GM18507 (cell line): ENCODE data around the gene GNAI3.
A peak's percentile ranks its signal among the peaks of the same experiment; 100 is the strongest.

ENCODE experiments used
- DNase-seq: peaks from one replicate; pipeline ENCODE4 v3.0.0; 2011; ENCODE audit warnings: low read depth; ENCODE audit not compliant: insufficient read length; ENCODE audit errors: extremely low spot score
- FAIRE-seq: peaks from 2 replicates; lab custom pipeline; 2011; peaks lifted over from hg19 to GRCh38; lab: Jason Lieb, UNC

Gene GNAI3

GRCh38 chr1:109584766-109585165, 36.4 kb downstream of the GNAI3 start:
- DNase-seq (no peak), FAIRE-seq (no peak)

- FAIRE-seq (no peak), DNase-seq (no peak)
Observed at GRCh38 chr1:109586055-109586454, 37.6 kb downstream of the GNAI3 start.

DNA sequence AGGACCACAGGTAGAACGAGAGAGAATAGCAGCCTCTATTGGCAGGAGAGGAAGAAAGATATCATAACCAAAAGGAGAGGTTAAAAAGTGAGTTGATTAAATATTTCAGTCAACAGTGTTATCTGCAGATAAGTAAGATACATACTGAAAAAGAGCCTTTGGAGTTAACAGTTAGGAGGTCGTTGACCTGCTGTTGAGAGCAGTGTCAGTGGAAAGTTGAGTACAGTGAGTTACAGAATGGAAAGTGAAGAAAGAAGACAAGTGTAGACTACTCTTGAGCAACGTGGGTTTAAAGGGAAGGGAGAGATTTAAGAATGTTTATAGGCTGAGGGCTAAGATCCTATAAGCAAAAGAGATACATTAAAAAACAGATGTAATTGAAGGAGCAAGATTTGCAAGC, 40.8 kb downstream of the GNAI3 start:
- DNase-seq = no peak
- no peak for FAIRE-seq

GRCh38 chr1:109589679-109590078, 41.3 kb downstream of the GNAI3 start:
- FAIRE-seq = no peak
- DNase-seq = no peak

DNA sequence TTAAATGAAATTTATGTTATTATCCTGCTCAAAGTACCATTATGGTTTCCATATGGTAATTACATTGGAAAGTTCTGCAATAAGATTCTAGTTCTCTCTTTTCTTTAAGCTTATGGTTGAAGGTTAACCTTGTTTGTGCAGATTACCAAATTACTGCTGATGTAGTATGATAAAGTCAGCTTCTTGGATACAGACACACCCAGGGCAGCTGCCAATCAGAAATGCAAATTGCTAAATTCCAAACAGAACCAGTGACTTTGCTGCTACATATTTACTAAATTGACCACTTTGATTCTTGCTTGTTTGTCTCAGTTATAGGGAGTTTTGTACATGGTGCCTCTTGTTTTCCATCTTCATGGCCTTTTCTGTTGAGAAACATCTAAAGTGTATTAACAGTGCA, 44.5 kb downstream of the GNAI3 start:
- FAIRE-seq (no peak), DNase-seq (no peak)

- DNase-seq (no peak), FAIRE-seq (no peak)
Observed at GRCh38 chr1:109595531-109595930, 47.1 kb downstream of the GNAI3 start.

- DNase-seq (no peak), FAIRE-seq (no peak)
Observed at GRCh38 chr1:109598156-109598555, 49.7 kb downstream of the GNAI3 start.

DNA sequence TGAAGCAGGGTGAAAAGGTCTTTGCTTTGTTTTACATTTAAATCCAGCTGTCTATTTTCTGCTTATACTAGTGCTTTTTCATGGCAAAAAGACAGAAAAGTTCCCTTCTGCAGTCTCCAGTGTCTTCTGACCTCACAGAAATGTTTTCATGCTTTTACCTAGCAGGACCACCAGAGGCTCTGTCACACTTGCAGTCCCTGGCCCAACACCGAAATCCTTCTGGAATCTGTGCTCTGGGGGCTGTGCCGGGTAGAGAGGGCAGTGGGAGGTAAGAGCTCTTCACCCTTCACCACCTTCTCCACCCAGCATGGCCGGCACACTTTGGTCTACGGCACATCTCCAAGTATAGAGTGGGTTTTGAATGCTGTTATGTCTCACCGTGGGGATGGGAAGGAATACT, 50.2 kb downstream of the GNAI3 start:
- FAIRE-seq (no peak), DNase-seq (no peak)

- DNase-seq (no peak), FAIRE-seq (no peak)
Observed at GRCh38 chr1:109603229-109603628, 54.8 kb downstream of the GNAI3 start.

- DNase-seq = no peak
- FAIRE-seq = no peak
Observed at GRCh38 chr1:109605381-109605780, 57.0 kb downstream of the GNAI3 start.

DNA sequence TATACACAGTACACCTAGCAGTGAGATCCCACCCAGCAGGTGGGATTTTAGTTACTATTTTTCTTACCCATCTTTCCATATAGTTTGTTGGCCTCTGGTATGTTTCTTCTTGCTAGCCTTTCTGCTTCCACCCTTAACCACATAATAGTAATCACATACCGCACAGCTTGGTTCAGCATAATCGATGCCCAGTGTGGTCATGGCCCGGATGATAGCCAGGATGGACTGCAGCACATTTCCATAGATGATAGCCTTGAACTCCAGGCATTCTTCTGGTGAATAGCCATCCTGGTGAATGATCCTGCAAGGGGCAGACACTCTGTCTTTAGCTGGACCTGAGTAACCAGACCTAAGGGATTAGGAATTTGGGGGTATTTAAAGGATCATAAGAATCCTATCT, 61.5 kb downstream of the GNAI3 start:
- DNase-seq = no peak
- no peak for FAIRE-seq

- DNase-seq (no peak), FAIRE-seq (no peak)
Observed at GRCh38 chr1:109610609-109611307, 62.3 kb downstream of the GNAI3 start.

DNA sequence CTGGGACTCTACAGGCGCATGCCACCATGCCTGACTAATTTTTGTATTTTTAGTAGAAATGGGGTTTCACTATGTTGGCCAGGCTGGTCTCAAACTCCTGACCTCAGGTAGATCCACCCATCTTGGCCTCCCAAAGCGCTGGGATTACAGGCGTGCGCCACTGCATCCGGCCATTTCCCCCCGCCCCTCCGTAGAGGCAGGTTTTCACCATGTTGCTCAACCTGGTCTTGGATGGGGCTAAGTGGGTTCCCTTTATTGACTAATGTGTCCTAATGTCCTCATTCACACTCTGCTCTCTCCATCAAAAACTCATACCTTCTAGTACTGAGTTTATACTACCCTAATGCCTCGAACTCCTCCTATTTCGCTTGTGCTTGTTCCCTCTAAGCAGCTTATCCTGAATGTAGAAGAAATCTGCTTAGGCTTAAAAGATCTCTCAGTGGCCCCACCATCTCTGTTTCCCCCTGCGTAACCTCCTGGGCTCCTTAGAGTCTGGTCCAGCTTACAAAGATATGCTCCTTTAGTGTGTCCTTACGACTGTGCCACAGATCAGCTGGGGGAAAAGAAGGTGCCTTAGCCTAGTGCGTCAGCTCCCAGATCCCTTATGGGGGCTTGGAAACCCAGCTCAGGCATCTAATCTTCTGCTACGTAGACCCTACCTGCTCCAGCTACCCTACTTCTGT, 63.0 kb downstream of the GNAI3 start:
- DNase-seq (no peak), FAIRE-seq (no peak)

DNA sequence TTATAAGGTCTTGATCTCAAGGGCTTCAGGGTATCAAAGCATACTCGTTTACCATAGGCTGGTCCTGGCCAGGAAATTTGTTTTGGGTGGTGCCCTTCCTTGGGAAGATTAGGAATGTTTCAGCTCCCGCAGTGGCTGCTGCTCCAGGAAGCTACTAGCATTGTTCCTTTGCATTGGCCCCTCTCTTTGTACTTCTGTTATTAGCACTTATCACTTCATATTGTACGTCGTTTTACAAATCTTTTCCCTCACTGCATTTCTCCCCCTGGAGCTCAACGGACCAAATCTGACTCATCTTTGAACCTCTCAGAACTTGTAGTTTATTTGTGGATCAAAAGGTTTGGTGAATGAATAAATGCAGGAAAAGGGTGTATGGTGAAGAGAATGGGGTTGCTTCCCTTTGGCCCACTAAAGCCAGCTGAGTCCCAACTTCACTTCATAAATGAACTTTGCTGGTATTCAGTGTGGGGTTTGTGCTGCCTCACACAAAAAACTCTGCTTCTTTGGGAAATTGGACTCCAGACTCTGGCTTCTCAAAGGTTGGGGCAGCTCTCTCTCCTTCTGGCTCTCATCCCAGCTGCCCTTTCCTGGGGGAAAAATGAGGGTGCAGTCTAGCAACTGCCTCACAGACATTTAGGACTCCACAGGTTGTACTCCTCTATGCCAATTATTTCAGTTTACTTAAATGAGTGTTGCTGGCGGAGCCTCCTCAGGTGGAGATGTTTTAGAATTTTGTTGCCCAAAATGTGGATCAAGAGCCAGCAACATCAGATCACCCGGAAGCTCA, 65.1 kb downstream of the GNAI3 start:
- DNase-seq (no peak), FAIRE-seq (no peak)

DNA sequence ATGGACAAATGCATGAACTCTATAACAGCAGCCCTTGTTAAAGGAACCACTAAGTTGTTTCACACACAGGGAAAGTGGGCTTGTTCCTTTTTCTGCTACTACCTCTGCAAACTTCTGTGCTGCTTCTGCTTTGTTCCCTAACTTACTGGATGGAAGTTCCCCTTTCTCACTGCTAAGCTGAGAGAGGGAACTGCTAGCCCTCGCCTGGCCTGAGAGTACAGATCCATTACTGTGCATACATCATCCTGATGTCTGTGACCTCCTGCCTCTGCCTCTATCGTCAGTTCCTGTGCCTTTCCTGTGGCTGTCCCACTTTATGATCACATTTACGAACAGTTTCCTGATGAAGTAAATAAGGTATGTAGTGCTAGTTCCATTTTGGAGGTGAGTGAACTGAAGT, 67.5 kb downstream of the GNAI3 start:
- DNase-seq = no peak
- no peak for FAIRE-seq

GRCh38 chr1:109616391-109616790, 68.0 kb downstream of the GNAI3 start:
- FAIRE-seq = no peak
- no peak for DNase-seq

DNA sequence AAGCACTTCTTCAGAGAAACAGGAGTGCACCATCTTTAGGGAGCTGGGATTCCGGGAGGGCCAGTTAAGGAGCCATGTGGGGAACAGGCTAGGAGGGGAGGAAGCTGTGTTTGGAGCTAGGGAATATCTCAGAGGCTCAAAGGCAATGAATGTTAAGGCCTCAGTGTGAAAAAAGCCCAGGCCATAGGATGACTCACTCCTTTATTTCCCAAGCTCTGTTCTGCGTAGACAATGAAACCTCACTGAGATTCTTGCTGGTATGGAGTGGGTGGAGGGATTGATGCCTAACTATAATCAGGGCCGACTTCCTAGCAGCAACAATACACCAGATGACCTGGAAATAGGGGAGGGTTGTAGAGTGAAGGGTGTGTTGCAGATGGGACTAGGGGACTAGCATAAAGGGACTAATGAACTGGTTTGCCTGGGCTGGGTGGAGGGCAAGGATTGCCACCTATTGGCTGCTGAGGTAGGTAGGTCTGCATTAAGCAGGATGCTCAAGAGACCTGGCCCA, 68.9 kb downstream of the GNAI3 start:
- no peak for FAIRE-seq
- DNase-seq = no peak

DNA sequence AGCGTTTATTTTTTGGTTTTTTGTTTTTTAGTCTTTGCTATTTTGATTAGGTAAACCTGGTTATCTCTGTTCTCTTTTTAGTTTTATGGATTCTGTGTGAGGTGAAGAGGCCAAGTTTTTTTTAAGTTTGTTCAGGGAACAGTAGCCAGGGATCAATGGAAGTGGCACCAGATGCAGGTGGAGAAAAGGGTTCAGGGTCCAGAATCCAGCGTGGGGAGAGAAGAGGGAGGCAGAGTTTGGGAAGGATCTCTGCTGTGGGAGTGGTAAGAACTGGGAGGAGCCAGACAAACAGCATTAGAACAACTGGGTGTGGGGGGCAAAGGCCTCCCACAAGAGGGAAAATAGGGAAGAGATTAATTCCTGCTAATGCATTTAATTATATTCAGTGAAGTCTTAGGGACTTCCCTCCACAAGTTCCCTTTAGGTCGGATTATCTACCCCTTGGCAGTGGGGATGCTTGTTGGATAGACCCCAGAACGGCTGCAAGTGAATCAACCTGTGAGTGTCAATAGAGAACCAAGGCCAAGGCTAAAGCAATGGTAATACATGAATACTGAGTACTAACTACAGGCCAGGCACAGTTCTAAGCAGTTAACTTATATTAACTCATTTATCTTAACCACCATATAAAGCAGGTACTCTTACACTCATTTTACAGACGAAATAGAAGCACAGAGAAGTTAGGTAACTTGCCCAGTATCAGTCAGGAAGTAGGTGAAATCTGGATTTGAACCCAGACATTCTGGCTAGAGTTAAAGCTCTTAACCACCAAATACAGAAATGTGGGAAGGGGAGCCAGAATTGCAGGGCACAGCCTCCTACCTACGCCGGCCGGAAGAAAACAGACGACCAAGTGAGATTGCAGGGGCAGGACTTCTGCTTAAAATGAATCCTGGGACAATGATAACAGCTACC, 70.5 kb downstream of the GNAI3 start:
- FAIRE-seq (peak; percentile 5), DNase-seq (no peak)

DNA sequence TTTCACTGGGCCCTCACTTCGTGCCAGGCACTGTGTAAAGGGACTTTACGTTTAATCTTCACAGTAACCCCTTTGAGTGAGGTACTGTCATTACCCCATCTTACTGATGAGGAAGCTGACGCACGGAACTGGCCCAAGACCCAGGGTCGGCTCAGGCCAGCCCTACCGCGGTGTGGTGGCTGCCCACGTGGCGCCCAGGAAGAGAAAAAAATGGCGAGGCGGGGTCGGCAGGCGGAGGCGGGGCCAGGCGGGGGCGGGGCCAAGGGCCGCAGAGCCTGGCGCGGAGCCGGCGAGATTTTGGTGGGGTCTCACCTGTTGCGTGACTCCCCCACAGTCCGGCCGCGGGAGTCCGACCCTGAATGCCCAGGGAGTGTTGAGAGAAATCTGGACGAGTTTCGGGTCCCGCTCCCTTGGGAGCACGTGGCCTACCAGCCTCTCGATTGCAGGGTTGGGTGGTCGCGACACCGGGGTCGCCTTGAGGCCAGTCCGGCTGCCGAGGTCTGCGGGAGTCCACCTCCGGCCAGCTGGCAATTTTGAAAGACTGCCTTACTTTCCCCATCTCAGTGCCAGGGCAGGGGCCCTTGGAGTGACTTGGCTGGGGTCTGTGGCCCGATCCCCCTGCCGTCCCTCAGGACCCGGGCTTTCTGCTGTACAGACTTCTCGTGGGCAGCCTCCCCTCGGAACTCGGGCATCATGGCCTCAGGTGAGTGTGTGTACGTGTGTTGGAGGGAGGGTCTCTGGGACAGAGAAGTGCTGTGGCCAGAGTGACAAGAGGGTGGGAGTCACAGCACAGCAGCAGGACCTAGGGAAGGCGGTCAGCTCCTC, 71.4 kb downstream of the GNAI3 start, which contains the start of the genes AMPD2 and GNAT2:
Gene AMPD2 (plus strand): TSS at position 262 of the 825 bp plus-strand sequence. CDS start 1,339 bp downstream, outside the sequence.
Gene GNAT2 (minus strand): TSS at position 41 of the 825 bp plus-strand sequence. CDS start 6,746 bp downstream, outside the sequence.
- peak; percentile 68 for FAIRE-seq

More for the DNA sequence above, 71.4 kb downstream of the GNAI3 start, which contains the start of the genes AMPD2 and GNAT2:
- peak; percentile 81 for DNase-seq
